Measurements from ENCODE around the gene TOMM5.

GRCh38 chr9:37565661-37566618 lies 26.5 kb downstream of the TOMM5 start:
- TF ChIP-seq CTCF (IDR thresholded peaks at IDR 0.05; ENCODE audit: low read length) (no peak), EZH2 (optimal IDR thresholded peaks at IDR 0.05; ENCODE audit: low read depth, low read length) (no peak), EZH2phosphoT487 (IDR thresholded peaks at IDR 0.05; ENCODE audit: low read length) (no peak)
